ENCODE data around the gene FXYD2. TPM values are rescaled to one million over a fixed set of nuclear protein-coding genes. Genes with fewer than 3 reads are reported as not detected.

FXYD2 gene
- total RNA-seq, 1 donor from 2014 or later = not detected

DNA sequence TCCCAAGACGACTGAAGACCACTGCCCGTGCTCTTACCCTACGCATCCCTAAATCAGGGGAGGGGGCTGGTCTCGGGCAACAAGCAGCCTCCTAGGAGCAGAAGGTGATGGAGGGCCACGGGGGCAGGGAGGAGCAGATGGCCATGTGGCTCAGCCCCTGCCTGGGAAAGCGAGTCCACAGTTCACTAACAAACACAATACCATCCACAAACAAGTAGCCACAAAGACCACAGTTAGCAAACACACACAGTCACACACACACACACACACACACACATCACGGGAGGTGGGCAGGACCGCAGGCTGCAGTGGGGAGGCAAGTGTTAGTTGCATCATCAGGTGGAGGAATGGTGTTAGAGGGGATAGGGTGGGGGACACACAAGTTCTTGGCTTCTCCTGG, 13.2 kb upstream of the FXYD2 start:
- no peak overlapping the region for H3K27ac Mint-ChIP-seq (ENCODE audit: unreplicated experiment)
- no peak for DNase-seq (ENCODE audit: extremely low spot score, unreplicated experiment)
- TF ChIP-seq, protein P1, sequence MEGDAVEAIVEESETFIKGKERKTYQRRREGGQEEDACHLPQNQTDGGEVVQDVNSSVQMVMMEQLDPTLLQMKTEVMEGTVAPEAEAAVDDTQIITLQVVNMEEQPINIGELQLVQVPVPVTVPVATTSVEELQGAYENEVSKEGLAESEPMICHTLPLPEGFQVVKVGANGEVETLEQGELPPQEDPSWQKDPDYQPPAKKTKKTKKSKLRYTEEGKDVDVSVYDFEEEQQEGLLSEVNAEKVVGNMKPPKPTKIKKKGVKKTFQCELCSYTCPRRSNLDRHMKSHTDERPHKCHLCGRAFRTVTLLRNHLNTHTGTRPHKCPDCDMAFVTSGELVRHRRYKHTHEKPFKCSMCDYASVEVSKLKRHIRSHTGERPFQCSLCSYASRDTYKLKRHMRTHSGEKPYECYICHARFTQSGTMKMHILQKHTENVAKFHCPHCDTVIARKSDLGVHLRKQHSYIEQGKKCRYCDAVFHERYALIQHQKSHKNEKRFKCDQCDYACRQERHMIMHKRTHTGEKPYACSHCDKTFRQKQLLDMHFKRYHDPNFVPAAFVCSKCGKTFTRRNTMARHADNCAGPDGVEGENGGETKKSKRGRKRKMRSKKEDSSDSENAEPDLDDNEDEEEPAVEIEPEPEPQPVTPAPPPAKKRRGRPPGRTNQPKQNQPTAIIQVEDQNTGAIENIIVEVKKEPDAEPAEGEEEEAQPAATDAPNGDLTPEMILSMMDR (IDR thresholded peaks at IDR 0.05) = no peak
- H3K4me3 Mint-ChIP-seq (ENCODE audit: unreplicated experiment) = no peak overlapping the region
- H3K36me3 Mint-ChIP-seq (ENCODE audit: unreplicated experiment) = no peaks in the 10 kb centered on the region
- H3K27me3 Mint-ChIP-seq (ENCODE audit: unreplicated experiment) = peaks cover 25% of the 10 kb centered on the region
- H3K9me3 Mint-ChIP-seq (ENCODE audit: unreplicated experiment) = no peaks in the 10 kb centered on the region
- no peaks in the 10 kb centered on the region for H3K4me1 Mint-ChIP-seq (ENCODE audit: unreplicated experiment)

GRCh38 chr11:117837070-117837776, 12.7 kb upstream of the FXYD2 start:
- DNase-seq (ENCODE audit: extremely low spot score, unreplicated experiment) = no peak
- Mint-ChIP-seq H3K27ac (ENCODE audit: unreplicated experiment) (no peak overlapping the region), H3K27me3 (ENCODE audit: unreplicated experiment) (peaks cover 29% of the 10 kb centered on the region), H3K4me1 (ENCODE audit: unreplicated experiment) (no peaks in the 10 kb centered on the region), H3K36me3 (ENCODE audit: unreplicated experiment) (no peaks in the 10 kb centered on the region), H3K9me3 (ENCODE audit: unreplicated experiment) (no peaks in the 10 kb centered on the region), H3K4me3 (ENCODE audit: unreplicated experiment) (no peak overlapping the region)
- TF ChIP-seq, protein P1 (IDR thresholded peaks at IDR 0.05) = no peak

DNA sequence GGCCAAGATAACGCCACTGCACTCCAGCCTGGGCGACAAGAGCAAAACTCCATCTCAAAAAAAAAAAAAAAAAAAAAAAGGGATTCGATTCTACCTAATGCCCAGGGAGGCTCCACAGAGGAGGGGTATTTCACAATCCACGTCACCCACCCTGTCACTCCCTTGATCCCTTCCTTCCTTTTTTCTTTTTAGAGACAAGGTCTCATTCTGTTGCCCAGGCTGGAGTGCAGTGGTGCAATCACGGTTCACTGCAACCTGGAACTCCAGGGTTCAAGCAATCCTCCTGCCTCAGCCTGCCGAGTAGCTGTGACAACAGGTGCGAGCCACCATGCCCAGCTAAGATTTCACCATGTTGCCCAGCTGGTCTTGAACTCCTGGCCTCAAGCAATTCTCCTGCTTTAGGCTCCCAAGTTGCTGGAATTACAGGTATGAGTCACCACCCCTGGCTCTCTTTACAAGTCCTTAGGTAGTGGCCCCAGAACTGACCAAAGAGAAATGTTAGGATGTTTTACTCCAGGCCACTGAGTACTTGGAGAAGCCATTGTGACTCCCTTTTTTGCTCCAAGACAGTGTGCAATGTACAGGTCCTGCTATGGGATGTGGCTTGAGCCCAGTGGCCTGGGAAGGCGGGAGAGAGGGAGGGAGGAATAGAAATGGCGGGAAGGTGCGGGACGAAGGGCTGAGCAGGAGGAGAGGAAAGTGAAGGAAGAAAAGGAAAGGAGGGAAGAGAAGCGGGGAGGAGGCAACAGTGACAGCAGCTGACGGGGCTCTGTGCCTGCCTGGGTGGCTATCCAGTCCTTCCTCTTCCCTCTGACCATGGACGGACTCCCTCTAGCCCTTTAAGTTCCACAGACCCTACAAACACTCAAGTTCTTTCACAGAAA, 11.8 kb upstream of the FXYD2 start:
- Mint-ChIP-seq H3K27me3 (ENCODE audit: unreplicated experiment) (peaks cover 26% of the 10 kb centered on the region), H3K4me1 (ENCODE audit: unreplicated experiment) (no peaks in the 10 kb centered on the region), H3K36me3 (ENCODE audit: unreplicated experiment) (no peaks in the 10 kb centered on the region), H3K27ac (ENCODE audit: unreplicated experiment) (no peak overlapping the region), H3K4me3 (ENCODE audit: unreplicated experiment) (no peak overlapping the region), H3K9me3 (ENCODE audit: unreplicated experiment) (no peaks in the 10 kb centered on the region)
- TF ChIP-seq, protein P1 (IDR thresholded peaks at IDR 0.05) = no peak
- no peak for DNase-seq (ENCODE audit: extremely low spot score, unreplicated experiment)

DNA sequence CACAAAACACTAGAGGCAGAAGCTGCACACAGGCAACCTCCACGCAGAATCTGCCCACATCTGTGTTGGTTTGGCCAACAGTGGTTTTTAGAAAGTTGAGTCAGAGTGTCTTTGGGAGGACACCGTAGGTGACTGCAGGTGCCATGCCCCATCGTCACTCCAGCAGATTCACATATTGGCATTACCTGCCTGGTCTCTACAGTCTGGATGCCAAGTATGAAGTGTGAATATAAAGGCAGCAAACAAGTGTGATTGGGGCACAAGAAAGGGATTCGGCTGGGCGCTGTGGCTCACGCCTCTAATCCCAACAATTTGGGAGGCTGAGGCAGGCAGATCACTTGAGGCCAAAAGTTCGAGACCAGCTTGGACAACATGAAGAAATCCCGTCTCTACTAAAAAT, 11.0 kb upstream of the FXYD2 start:
- H3K36me3 Mint-ChIP-seq (ENCODE audit: unreplicated experiment) = no peaks in the 10 kb centered on the region
- no peak overlapping the region for H3K4me3 Mint-ChIP-seq (ENCODE audit: unreplicated experiment)
- TF ChIP-seq, protein P1 (IDR thresholded peaks at IDR 0.05) = no peak
- no peak overlapping the region for H3K27ac Mint-ChIP-seq (ENCODE audit: unreplicated experiment)
- peak; percentile 19 for DNase-seq (ENCODE audit: extremely low spot score, unreplicated experiment)
- peaks cover 26% of the 10 kb centered on the region for H3K27me3 Mint-ChIP-seq (ENCODE audit: unreplicated experiment)
- no peaks in the 10 kb centered on the region for H3K9me3 Mint-ChIP-seq (ENCODE audit: unreplicated experiment)
- no peaks in the 10 kb centered on the region for H3K4me1 Mint-ChIP-seq (ENCODE audit: unreplicated experiment)

- Mint-ChIP-seq H3K36me3 (ENCODE audit: unreplicated experiment) (no peaks in the 10 kb centered on the region), H3K4me1 (ENCODE audit: unreplicated experiment) (no peaks in the 10 kb centered on the region), H3K4me3 (ENCODE audit: unreplicated experiment) (no peak overlapping the region), H3K27ac (ENCODE audit: unreplicated experiment) (no peak overlapping the region), H3K27me3 (ENCODE audit: unreplicated experiment) (peaks cover 26% of the 10 kb centered on the region), H3K9me3 (ENCODE audit: unreplicated experiment) (no peaks in the 10 kb centered on the region)
- peak; percentile 64 for DNase-seq (ENCODE audit: extremely low spot score, unreplicated experiment)
- TF ChIP-seq, protein P1 (IDR thresholded peaks at IDR 0.05) = no peak
Measured at GRCh38 chr11:117834838-117835443, 10.4 kb upstream of the FXYD2 start.

Data from osteocyte (in vitro differentiated cells).